ENCODE data around the gene CFAP97D2. TPM values are rescaled to one million over a fixed set of nuclear protein-coding genes. Genes with fewer than 3 reads are reported as not detected.

The CFAP97D2 gene
- total and polyA plus RNA-seq, 2 of the 13 experiments (the other 11 are each of a cell fraction or from before 2014, with no cell fraction given) = not detected

DNA sequence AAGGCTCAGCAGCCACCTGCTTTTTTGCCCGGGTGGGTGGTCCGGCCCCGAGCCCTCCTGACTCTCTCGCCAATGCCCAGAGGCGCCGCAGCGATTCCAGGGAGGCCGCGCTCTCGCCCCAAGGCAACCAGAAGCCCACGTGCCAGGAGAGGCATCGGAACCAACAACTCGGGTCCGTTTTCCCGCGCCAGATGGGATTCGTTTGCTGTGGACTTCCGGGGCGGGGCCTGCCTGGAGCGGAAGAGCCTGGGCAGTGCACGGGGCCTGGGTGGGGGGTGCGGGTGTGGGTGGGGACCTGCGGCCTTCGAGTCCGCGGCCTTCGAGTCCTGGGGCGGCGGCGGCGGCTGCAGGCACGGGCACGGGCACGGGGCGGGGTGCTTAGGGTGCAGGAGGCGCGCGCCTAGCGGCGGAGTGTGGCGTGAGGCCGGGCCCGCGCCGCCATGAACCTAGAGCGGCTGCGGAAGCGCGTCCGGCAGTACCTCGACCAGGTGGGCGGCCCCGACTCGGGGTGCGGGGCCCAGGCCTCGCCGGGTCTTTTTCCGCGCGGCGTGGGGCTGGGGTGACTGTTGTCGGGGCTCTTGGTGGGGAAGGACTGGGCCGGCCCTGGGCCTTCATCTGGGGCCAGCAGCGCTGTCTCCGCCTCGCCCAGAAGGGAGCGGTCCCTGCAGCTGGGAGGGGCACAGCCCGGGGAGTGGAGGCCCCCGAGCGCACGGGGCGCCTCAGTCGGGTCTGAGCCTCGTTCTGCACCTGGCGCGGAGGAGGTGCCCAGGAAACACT, 55.8 kb downstream of the CFAP97D2 start, which contains the start of gene CDC16 (continued):
- TF ChIP-seq, protein P1, sequence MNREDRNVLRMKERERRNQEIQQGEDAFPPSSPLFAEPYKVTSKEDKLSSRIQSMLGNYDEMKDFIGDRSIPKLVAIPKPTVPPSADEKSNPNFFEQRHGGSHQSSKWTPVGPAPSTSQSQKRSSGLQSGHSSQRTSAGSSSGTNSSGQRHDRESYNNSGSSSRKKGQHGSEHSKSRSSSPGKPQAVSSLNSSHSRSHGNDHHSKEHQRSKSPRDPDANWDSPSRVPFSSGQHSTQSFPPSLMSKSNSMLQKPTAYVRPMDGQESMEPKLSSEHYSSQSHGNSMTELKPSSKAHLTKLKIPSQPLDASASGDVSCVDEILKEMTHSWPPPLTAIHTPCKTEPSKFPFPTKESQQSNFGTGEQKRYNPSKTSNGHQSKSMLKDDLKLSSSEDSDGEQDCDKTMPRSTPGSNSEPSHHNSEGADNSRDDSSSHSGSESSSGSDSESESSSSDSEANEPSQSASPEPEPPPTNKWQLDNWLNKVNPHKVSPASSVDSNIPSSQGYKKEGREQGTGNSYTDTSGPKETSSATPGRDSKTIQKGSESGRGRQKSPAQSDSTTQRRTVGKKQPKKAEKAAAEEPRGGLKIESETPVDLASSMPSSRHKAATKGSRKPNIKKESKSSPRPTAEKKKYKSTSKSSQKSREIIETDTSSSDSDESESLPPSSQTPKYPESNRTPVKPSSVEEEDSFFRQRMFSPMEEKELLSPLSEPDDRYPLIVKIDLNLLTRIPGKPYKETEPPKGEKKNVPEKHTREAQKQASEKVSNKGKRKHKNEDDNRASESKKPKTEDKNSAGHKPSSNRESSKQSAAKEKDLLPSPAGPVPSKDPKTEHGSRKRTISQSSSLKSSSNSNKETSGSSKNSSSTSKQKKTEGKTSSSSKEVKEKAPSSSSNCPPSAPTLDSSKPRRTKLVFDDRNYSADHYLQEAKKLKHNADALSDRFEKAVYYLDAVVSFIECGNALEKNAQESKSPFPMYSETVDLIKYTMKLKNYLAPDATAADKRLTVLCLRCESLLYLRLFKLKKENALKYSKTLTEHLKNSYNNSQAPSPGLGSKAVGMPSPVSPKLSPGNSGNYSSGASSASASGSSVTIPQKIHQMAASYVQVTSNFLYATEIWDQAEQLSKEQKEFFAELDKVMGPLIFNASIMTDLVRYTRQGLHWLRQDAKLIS (CRISPR knock-in tag; IDR thresholded peaks at IDR 0.05) = no peak
- TF ChIP-seq ZNF234 (CRISPR knock-in tag; conservative IDR thresholded peaks at IDR 0.05) (no peak), RAD51 (IDR thresholded peaks at IDR 0.05; ENCODE audit: borderline replicate concordance) (no peak), ZNF766 (CRISPR knock-in tag; IDR thresholded peaks at IDR 0.05; ENCODE audit: borderline replicate concordance) (peak; percentile 87; the same call in 1 of the 2 replicates), ZNF543 (CRISPR knock-in tag; IDR thresholded peaks at IDR 0.05) (peak; percentile 59; the same call in 1 of the 2 replicates), ZNF292 (CRISPR knock-in tag; IDR thresholded peaks at IDR 0.05; ENCODE audit: borderline replicate concordance, low read depth) (no peak), NFIC (IDR thresholded peaks at IDR 0.05; ENCODE audit: low read length) (no peak), HOXA7 (CRISPR knock-in tag; IDR thresholded peaks at IDR 0.05) (no peak), ZNF652 (CRISPR knock-in tag; IDR thresholded peaks at IDR 0.05; ENCODE audit: borderline replicate concordance, low read depth) (no peak), ZNF792 (CRISPR knock-in tag; IDR thresholded peaks at IDR 0.05) (peak; percentile 73)
- TF ChIP-seq, protein P2, sequence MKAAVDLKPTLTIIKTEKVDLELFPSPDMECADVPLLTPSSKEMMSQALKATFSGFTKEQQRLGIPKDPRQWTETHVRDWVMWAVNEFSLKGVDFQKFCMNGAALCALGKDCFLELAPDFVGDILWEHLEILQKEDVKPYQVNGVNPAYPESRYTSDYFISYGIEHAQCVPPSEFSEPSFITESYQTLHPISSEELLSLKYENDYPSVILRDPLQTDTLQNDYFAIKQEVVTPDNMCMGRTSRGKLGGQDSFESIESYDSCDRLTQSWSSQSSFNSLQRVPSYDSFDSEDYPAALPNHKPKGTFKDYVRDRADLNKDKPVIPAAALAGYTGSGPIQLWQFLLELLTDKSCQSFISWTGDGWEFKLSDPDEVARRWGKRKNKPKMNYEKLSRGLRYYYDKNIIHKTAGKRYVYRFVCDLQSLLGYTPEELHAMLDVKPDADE (CRISPR knock-in tag; IDR thresholded peaks at IDR 0.05) = no peak
- TF ChIP-seq, protein P3, sequence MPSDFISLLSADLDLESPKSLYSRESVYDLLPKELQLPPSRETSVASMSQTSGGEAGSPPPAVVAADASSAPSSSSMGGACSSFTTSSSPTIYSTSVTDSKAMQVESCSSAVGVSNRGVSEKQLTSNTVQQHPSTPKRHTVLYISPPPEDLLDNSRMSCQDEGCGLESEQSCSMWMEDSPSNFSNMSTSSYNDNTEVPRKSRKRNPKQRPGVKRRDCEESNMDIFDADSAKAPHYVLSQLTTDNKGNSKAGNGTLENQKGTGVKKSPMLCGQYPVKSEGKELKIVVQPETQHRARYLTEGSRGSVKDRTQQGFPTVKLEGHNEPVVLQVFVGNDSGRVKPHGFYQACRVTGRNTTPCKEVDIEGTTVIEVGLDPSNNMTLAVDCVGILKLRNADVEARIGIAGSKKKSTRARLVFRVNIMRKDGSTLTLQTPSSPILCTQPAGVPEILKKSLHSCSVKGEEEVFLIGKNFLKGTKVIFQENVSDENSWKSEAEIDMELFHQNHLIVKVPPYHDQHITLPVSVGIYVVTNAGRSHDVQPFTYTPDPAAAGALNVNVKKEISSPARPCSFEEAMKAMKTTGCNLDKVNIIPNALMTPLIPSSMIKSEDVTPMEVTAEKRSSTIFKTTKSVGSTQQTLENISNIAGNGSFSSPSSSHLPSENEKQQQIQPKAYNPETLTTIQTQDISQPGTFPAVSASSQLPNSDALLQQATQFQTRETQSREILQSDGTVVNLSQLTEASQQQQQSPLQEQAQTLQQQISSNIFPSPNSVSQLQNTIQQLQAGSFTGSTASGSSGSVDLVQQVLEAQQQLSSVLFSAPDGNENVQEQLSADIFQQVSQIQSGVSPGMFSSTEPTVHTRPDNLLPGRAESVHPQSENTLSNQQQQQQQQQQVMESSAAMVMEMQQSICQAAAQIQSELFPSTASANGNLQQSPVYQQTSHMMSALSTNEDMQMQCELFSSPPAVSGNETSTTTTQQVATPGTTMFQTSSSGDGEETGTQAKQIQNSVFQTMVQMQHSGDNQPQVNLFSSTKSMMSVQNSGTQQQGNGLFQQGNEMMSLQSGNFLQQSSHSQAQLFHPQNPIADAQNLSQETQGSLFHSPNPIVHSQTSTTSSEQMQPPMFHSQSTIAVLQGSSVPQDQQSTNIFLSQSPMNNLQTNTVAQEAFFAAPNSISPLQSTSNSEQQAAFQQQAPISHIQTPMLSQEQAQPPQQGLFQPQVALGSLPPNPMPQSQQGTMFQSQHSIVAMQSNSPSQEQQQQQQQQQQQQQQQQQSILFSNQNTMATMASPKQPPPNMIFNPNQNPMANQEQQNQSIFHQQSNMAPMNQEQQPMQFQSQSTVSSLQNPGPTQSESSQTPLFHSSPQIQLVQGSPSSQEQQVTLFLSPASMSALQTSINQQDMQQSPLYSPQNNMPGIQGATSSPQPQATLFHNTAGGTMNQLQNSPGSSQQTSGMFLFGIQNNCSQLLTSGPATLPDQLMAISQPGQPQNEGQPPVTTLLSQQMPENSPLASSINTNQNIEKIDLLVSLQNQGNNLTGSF (CRISPR knock-in tag; IDR thresholded peaks at IDR 0.05) = peak; percentile 90; the same call in 1 of the 2 replicates
- TF ChIP-seq, protein P4, sequence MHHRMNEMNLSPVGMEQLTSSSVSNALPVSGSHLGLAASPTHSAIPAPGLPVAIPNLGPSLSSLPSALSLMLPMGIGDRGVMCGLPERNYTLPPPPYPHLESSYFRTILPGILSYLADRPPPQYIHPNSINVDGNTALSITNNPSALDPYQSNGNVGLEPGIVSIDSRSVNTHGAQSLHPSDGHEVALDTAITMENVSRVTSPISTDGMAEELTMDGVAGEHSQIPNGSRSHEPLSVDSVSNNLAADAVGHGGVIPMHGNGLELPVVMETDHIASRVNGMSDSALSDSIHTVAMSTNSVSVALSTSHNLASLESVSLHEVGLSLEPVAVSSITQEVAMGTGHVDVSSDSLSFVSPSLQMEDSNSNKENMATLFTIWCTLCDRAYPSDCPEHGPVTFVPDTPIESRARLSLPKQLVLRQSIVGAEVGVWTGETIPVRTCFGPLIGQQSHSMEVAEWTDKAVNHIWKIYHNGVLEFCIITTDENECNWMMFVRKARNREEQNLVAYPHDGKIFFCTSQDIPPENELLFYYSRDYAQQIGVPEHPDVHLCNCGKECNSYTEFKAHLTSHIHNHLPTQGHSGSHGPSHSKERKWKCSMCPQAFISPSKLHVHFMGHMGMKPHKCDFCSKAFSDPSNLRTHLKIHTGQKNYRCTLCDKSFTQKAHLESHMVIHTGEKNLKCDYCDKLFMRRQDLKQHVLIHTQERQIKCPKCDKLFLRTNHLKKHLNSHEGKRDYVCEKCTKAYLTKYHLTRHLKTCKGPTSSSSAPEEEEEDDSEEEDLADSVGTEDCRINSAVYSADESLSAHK (CRISPR knock-in tag; IDR thresholded peaks at IDR 0.05; ENCODE audit: borderline replicate concordance) = no peak

All from HepG2 (cell line).